HepG2 (cell line): Measurements from ENCODE around the gene TNNI2.

Source experiments
- BHLHE40 ChIP-seq: IDR thresholded peaks from 2 replicates; pipeline ENCODE4 v1.6.1; 2011; ENCODE audit warnings: low read length, improper control_type of control experiment
- CEBPB ChIP-seq: IDR thresholded peaks from 2 replicates; pipeline ENCODE4 v1.6.1; 2011; ENCODE audit warnings: low read depth, low read length, improper control_type of control experiment, borderline replicate concordance
- CTCF ChIP-seq: sonication (generic); formaldehyde crosslinking; IDR thresholded peaks from 2 replicates; pipeline ENCODE4 v1.5.0; 2020; ENCODE audit warnings: mild to moderate bottlenecking, missing genetic modification reagents, moderate library complexity
- HNF1A ChIP-seq, 2 experiments: sonication (generic) in 1 of 2; formaldehyde crosslinking in 1 of 2; IDR thresholded peaks; 2 replicates each; pipeline versions ENCODE4 v1.4.0 to v1.6.1; 2016 to 2020; ENCODE audit warnings: borderline replicate concordance in 1 of 2, low read depth in 1 of 2, mild to moderate bottlenecking in 1 of 2, missing genetic modification reagents in 1 of 2
- MLLT10 ChIP-seq: sonication (generic); formaldehyde crosslinking; IDR thresholded peaks from 2 replicates; pipeline ENCODE4 v1.4.0; 2020; ENCODE audit warnings: missing genetic modification reagents
- NR2F2 ChIP-seq: IDR thresholded peaks from 2 replicates; pipeline ENCODE4 v1.6.1; 2012; ENCODE audit warnings: low read depth, inconsistent platforms, borderline replicate concordance
- PBX2 ChIP-seq: IDR thresholded peaks from 2 replicates; pipeline ENCODE4 v1.6.1; 2016; ENCODE audit warnings: control low read depth
- POLR2AphosphoS5 ChIP-seq: IDR thresholded peaks from 2 replicates; pipeline ENCODE4 v1.6.1; 2012; ENCODE audit warnings: low read depth, low read length
- RAD21 ChIP-seq: fragments of 450-650 bp; formaldehyde crosslinking; IDR thresholded peaks from 2 replicates; pipeline ENCODE4 v1.5.0; 2020; ENCODE audit warnings: mild to moderate bottlenecking
- SOX13 ChIP-seq, 3 experiments: fragments of 450-650 bp in 1 of 3; sonication (generic) in 1 of 3; formaldehyde crosslinking in 1 of 3; IDR thresholded peaks in 2 of 3; conservative IDR thresholded peaks in 1 of 3; 2 replicates each; pipeline versions ENCODE4 v1.5.0 to v1.6.1; 2016 to 2020; ENCODE audit warnings: antibody characterized with exemption in 1 of 3, mild to moderate bottlenecking in 1 of 3, missing compliant biosample characterization in 1 of 3, missing genetic modification reagents in 1 of 3, moderate library complexity in 1 of 3
- SP5 ChIP-seq: IDR thresholded peaks from 2 replicates; pipeline ENCODE4 v1.6.1; 2016; ENCODE audit warnings: low read depth, borderline replicate concordance
- TP53 ChIP-seq: sonication (generic); formaldehyde crosslinking; conservative IDR thresholded peaks from 2 replicates; pipeline ENCODE4 v1.4.0; 2020; ENCODE audit warnings: missing genetic modification reagents
- ZNF639 ChIP-seq: conservative IDR thresholded peaks from 2 replicates; pipeline ENCODE4 v1.6.1; 2018; ENCODE audit warnings: missing genetic modification reagents

- no peak for TF ChIP-seq ZNF639 (CRISPR knock-in tag)
- no peak for TF ChIP-seq CTCF
- TF ChIP-seq BHLHE40 = no peak
- TF ChIP-seq RAD21 (CRISPR knock-in tag) = no peak
- no peak for TF ChIP-seq TP53 (CRISPR knock-in tag)
- no peak for TF ChIP-seq MLLT10 (CRISPR knock-in tag)
- TF ChIP-seq SOX13 (IDR thresholded peaks at IDR 0.05) = no peak
- TF ChIP-seq SOX13 (CRISPR knock-in tag; conservative IDR thresholded peaks at IDR 0.05 in 1 of 2, IDR thresholded peaks at IDR 0.05 in 1 of 2) = no peak
- TF ChIP-seq SP5 (CRISPR knock-in tag) = no peak
- no peak for TF ChIP-seq CEBPB
- TF ChIP-seq POLR2AphosphoS5 = no peak
- TF ChIP-seq HNF1A (IDR thresholded peaks at IDR 0.05; ENCODE audit: low read depth) = no peak
- TF ChIP-seq HNF1A (CRISPR knock-in tag; IDR thresholded peaks at IDR 0.05; ENCODE audit: borderline replicate concordance) = no peak
- no peak for TF ChIP-seq PBX2 (CRISPR knock-in tag)
- no peak for TF ChIP-seq NR2F2
These were observed 50.0 kb downstream of the TNNI2 start for GRCh38 chr11:1888811-1889210.
